Pericardium fibroblast (primary cell): ENCODE data around the gene MYO9A. TPM values are rescaled to one million over a fixed set of nuclear protein-coding genes. Genes with fewer than 3 reads are reported as not detected.

ENCODE experiments used
- total RNA-seq: library from RNA; depleted of rRNA; stranded (reverse); fragments of >200 nt; gene quantifications from 2 replicates; pipeline ENCODE4 v1.2.3, GENCODE V29; 2015

The MYO9A gene, protein sequence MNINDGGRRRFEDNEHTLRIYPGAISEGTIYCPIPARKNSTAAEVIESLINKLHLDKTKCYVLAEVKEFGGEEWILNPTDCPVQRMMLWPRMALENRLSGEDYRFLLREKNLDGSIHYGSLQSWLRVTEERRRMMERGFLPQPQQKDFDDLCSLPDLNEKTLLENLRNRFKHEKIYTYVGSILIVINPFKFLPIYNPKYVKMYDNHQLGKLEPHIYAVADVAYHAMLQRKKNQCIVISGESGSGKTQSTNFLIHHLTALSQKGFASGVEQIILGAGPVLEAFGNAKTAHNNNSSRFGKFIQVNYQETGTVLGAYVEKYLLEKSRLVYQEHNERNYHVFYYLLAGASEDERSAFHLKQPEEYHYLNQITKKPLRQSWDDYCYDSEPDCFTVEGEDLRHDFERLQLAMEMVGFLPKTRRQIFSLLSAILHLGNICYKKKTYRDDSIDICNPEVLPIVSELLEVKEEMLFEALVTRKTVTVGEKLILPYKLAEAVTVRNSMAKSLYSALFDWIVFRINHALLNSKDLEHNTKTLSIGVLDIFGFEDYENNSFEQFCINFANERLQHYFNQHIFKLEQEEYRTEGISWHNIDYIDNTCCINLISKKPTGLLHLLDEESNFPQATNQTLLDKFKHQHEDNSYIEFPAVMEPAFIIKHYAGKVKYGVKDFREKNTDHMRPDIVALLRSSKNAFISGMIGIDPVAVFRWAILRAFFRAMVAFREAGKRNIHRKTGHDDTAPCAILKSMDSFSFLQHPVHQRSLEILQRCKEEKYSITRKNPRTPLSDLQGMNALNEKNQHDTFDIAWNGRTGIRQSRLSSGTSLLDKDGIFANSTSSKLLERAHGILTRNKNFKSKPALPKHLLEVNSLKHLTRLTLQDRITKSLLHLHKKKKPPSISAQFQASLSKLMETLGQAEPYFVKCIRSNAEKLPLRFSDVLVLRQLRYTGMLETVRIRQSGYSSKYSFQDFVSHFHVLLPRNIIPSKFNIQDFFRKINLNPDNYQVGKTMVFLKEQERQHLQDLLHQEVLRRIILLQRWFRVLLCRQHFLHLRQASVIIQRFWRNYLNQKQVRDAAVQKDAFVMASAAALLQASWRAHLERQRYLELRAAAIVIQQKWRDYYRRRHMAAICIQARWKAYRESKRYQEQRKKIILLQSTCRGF (N-terminal part only)
- total RNA-seq = 12.0 and 14.4 TPM in 2 replicates

GRCh38 chr15:72118017-72118978 is at the start of gene MYO9A, which contains the start of gene SENP8:
MYO9A (minus strand) TSS chr15:72118150; CDS start chr15:72046563, 71,587 bp downstream.
SENP8 (plus strand) TSS chr15:72118403; CDS start chr15:72139624, 21,221 bp downstream.

DNA sequence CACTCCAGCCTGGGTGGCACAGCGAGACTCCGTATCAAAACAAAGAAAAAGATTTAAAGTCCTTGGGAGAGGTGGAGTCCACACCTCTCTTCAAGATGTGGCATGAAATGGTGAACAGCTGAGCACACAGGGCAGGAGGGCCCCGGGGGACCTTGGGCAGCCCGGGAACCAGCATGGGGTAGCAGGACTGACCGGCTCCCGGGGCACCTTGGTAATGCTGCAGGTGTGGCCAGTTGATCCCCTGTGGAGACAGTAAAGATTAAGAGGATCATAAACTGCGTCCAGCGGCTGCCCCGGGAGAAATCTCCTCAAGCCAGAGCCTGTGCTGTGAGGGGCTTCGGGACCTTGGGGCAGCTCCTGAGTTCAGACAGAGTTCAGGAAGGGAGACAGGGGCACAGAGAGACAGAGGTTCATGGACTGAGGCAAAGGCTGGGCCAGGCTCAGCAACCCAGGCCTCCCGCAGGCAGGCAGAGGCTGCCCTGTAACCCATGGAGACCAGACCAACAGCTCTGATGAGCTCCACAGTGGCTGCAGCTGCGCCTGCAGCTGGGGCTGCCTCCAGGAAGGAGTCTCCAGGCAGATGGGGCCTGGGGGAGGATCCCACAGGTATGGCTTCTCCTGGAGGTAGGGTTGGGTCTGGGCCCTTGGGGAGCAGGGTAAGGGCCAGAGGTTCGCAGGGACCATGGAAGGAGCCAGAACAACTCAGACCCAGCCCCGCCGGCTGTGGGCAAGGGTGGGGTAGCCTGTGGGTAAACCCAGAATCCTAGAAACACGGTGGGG is 307.5 kb downstream of the MYO9A start, which contains the start of gene NR2E3:
Gene NR2E3 (plus strand): TSS at position 299 of the 780 bp plus-strand sequence. CDS start 190 bp downstream, at position 489.

Other genes starting within 250 kb of the MYO9A start
- 1.7 and 2.6 TPM in 2 replicates for gene SENP8, start 253 bp upstream of the MYO9A start, total RNA-seq
- gene GRAMD2A, start 79.6 kb upstream of the MYO9A start, total RNA-seq = 0.12 and 0.26 TPM in 2 replicates
- 538 and 967 TPM in 2 replicates for gene PKM, start 113.0 kb upstream of the MYO9A start, total RNA-seq
- gene PARP6, start 154.4 kb upstream of the MYO9A start, total RNA-seq = 23.3 and 39.4 TPM in 2 replicates
- gene CELF6, start 202.0 kb upstream of the MYO9A start, total RNA-seq = 0.23 and 0.43 TPM in 2 replicates